Panc1 (cell line): ENCODE measurements around the gene CCDC183.

Source experiments
- POLR2AphosphoS5 ChIP-seq: IDR thresholded peaks from 2 replicates; pipeline ENCODE4 v1.6.1; 2012; ENCODE audit warnings: mild to moderate bottlenecking, low read depth, low read length, moderate library complexity
- TCF7L2 ChIP-seq: IDR thresholded peaks from 2 replicates; pipeline ENCODE4 v1.6.1; 2011; ENCODE audit warnings: mild to moderate bottlenecking, low read depth, low read length, inconsistent platforms
- TF ChIP-seq, protein P1 (sequence below): fragments of 450-650 bp; IDR thresholded peaks from 2 replicates; pipeline ENCODE4 v1.5.1; 2017; ENCODE audit warnings: mild to moderate bottlenecking
- TF ChIP-seq, protein P2 (sequence below), 2 experiments: IDR thresholded peaks; 2 replicates each; pipeline ENCODE4 v1.6.1; 2011 to 2012; ENCODE audit warnings: low read depth in 2 of 2, control low read depth in 1 of 2, low read length in 1 of 2, mild to moderate bottlenecking in 1 of 2, moderate library complexity in 1 of 2; ENCODE audit not compliant: insufficient read depth in 1 of 2

DNA sequence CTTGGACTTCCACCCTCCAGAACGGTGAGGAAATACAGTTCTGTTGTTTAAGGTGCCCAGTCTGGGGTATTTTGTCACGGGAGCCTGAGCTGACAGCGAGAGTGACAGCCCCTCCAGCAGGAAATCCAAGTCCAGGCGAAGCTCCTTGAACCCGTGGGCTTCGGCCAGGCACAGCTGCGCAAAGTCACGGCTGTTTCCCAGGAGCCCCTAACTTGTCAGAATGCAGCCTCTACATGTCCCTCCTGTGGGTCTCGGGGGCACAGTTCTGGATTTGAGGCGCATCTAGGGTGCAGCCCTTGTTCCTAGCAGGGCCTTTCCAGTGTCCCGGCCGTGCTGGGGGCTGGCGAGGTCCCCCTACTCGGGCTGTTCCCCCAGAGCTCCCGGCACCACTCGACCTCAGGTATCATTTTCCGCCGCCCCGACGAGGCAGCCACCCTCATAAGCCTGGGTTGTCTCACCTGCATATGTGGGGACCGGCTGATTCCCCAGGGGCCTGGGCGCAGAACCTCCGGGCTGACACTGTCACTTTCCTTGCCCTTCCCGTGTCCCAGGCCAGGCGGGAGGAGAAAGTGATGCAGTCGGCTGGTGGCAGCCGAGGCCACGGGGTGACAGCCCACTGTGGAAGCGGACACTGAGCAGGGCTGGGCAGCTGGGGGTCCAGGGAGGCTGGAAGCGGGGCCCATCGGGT is 42.6 kb upstream of the CCDC183 start:
- TF ChIP-seq, protein P1, sequence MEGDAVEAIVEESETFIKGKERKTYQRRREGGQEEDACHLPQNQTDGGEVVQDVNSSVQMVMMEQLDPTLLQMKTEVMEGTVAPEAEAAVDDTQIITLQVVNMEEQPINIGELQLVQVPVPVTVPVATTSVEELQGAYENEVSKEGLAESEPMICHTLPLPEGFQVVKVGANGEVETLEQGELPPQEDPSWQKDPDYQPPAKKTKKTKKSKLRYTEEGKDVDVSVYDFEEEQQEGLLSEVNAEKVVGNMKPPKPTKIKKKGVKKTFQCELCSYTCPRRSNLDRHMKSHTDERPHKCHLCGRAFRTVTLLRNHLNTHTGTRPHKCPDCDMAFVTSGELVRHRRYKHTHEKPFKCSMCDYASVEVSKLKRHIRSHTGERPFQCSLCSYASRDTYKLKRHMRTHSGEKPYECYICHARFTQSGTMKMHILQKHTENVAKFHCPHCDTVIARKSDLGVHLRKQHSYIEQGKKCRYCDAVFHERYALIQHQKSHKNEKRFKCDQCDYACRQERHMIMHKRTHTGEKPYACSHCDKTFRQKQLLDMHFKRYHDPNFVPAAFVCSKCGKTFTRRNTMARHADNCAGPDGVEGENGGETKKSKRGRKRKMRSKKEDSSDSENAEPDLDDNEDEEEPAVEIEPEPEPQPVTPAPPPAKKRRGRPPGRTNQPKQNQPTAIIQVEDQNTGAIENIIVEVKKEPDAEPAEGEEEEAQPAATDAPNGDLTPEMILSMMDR = no peak
- TF ChIP-seq, protein P2, sequence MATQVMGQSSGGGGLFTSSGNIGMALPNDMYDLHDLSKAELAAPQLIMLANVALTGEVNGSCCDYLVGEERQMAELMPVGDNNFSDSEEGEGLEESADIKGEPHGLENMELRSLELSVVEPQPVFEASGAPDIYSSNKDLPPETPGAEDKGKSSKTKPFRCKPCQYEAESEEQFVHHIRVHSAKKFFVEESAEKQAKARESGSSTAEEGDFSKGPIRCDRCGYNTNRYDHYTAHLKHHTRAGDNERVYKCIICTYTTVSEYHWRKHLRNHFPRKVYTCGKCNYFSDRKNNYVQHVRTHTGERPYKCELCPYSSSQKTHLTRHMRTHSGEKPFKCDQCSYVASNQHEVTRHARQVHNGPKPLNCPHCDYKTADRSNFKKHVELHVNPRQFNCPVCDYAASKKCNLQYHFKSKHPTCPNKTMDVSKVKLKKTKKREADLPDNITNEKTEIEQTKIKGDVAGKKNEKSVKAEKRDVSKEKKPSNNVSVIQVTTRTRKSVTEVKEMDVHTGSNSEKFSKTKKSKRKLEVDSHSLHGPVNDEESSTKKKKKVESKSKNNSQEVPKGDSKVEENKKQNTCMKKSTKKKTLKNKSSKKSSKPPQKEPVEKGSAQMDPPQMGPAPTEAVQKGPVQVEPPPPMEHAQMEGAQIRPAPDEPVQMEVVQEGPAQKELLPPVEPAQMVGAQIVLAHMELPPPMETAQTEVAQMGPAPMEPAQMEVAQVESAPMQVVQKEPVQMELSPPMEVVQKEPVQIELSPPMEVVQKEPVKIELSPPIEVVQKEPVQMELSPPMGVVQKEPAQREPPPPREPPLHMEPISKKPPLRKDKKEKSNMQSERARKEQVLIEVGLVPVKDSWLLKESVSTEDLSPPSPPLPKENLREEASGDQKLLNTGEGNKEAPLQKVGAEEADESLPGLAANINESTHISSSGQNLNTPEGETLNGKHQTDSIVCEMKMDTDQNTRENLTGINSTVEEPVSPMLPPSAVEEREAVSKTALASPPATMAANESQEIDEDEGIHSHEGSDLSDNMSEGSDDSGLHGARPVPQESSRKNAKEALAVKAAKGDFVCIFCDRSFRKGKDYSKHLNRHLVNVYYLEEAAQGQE (IDR thresholded peaks at IDR 0.05; ENCODE audit: insufficient read depth in 1 of 2, low read depth in 2 of 2, low read length in 1 of 2) = no peak
- no peak for TF ChIP-seq POLR2AphosphoS5
- no peak for TF ChIP-seq TCF7L2
